HepG2 (cell line): ENCODE results near the gene CAPN15. TPM values are rescaled to one million over a fixed set of nuclear protein-coding genes. Genes with fewer than 3 reads are reported as not detected.

Experiments
- ARID3A ChIP-seq: IDR thresholded peaks from 2 replicates; pipeline ENCODE4 v1.6.1; 2012; ENCODE audit warnings: low read depth, low read length, improper control_type of control experiment
- DMTF1 ChIP-seq: sonication (generic); formaldehyde crosslinking; IDR thresholded peaks from 2 replicates; pipeline ENCODE4 v1.4.0; 2020; ENCODE audit warnings: mild to moderate bottlenecking, missing genetic modification reagents
- HOXA9 ChIP-seq: sonication (generic); formaldehyde crosslinking; IDR thresholded peaks from 2 replicates; pipeline ENCODE4 v1.8.1; 2022; ENCODE audit warnings: missing genetic modification reagents, mild to moderate bottlenecking, moderate library complexity, borderline replicate concordance
- LRRFIP1 ChIP-seq: sonication (generic); formaldehyde crosslinking; conservative IDR thresholded peaks from 2 replicates; pipeline ENCODE4 v1.4.0; 2020; ENCODE audit warnings: missing genetic modification reagents
- NCOA2 ChIP-seq: sonication (generic); formaldehyde crosslinking; IDR thresholded peaks from 2 replicates; pipeline ENCODE4 v1.8.0; 2022; ENCODE audit warnings: inconsistent platforms
- NFKBIZ ChIP-seq: IDR thresholded peaks from 2 replicates; pipeline ENCODE4 v1.6.1; 2018; ENCODE audit warnings: missing genetic modification reagents, missing compliant biosample characterization
- SIX1 ChIP-seq: sonication (generic); formaldehyde crosslinking; IDR thresholded peaks from 2 replicates; pipeline ENCODE4 v1.4.0; 2020; ENCODE audit warnings: missing genetic modification reagents, borderline replicate concordance
- SIX4 ChIP-seq: sonication (generic); formaldehyde crosslinking; IDR thresholded peaks from 2 replicates; pipeline ENCODE4 v1.4.0; 2020; ENCODE audit warnings: missing genetic modification reagents
- SOX5 ChIP-seq: IDR thresholded peaks from 2 replicates; pipeline ENCODE4 v1.6.1; 2016; ENCODE audit warnings: borderline replicate concordance
- ZBTB25 ChIP-seq: IDR thresholded peaks from 2 replicates; pipeline ENCODE4 v1.6.1; 2018; ENCODE audit warnings: missing genetic modification reagents
- ZBTB7A ChIP-seq: sonication (generic); formaldehyde crosslinking; IDR thresholded peaks from 2 replicates; pipeline ENCODE4 v1.8.0; 2022; ENCODE audit warnings: mild to moderate bottlenecking, missing genetic modification reagents
- ZNF10 ChIP-seq: sonication (generic); formaldehyde crosslinking; IDR thresholded peaks from 2 replicates; pipeline ENCODE4 v1.4.0; 2020; ENCODE audit warnings: mild to moderate bottlenecking, low read depth, missing genetic modification reagents, borderline replicate concordance
- polyA plus RNA-seq, 8 experiments: library from polyadenylated mRNA; depleted of rRNA in 3 of 8; stranded (reverse) in 7 of 8; unstranded in 1 of 8; fragments of >200 nt; fragmentation: Illumina TruSeq in 4 of 8; extraction: Trizol in 4 of 8; gene quantifications; 2 replicates each; pipeline versions ENCODE4 v1.2.1 to v1.2.3, GENCODE V29; 2011 to 2016; ENCODE audit warnings: low read depth in 4 of 8, missing spikeins in 1 of 8, mixed read lengths in 1 of 8; ENCODE audit not compliant: insufficient read depth in 1 of 8
- total RNA-seq, 5 experiments: library from RNA; depleted of rRNA; stranded (reverse); fragments of >200 nt; fragmentation: Illumina TruSeq; extraction: Trizol; gene quantifications; 2 replicates each; pipeline ENCODE4 v1.2.3, GENCODE V29; 2016; ENCODE audit warnings: low read depth in 1 of 5

CAPN15 gene
- total and polyA plus RNA-seq, 2 of the 13 experiments (the other 11 are each of a cell fraction or from before 2014, with no cell fraction given): 14.9 to 24.5 TPM

- TF ChIP-seq HOXA9 (CRISPR knock-in tag) (no peak), ZBTB7A (CRISPR knock-in tag) (0 out of 2 replicates have a peak, but pooled peaks have one; percentile 35), LRRFIP1 (no peak), SIX4 (CRISPR knock-in tag) (no peak), ZBTB25 (CRISPR knock-in tag) (0 out of 2 replicates have a peak, but pooled peaks have one; percentile 43), ZNF10 (CRISPR knock-in tag) (no peak), ARID3A (no peak), NCOA2 (CRISPR knock-in tag) (peak; percentile 23; the same call in 1 of the 2 replicates), SOX5 (0 out of 2 replicates have a peak, but pooled peaks have one; percentile 22), SIX1 (no peak), NFKBIZ (CRISPR knock-in tag) (0 out of 2 replicates have a peak, but pooled peaks have one; percentile 29), DMTF1 (CRISPR knock-in tag) (no peak)
Observed at GRCh38 chr16:592518-593306, 65.2 kb downstream of the CAPN15 start (continued).
